Astrocyte (in vitro differentiated cells and primary cell): ENCODE results near the gene FAM83D. TPM values are rescaled to one million over a fixed set of nuclear protein-coding genes. Genes with fewer than 3 reads are reported as not detected.
A peak's percentile ranks its signal among the peaks of the same experiment; 100 is the strongest.

ENCODE experiments used
- DNase-seq: peaks from one replicate; pipeline ENCODE4 v3.0.0-alpha.2; 2010; ENCODE audit warnings: low read depth
- FAIRE-seq: peaks from 2 replicates; lab custom pipeline; 2011; peaks lifted over from hg19 to GRCh38; lab: Jason Lieb, UNC
- H2AFZ ChIP-seq: 2 replicates; pipeline ENCODE4 v1.6.0; 2012; ENCODE audit warnings: low read depth, low read length, inconsistent platforms
- H3K27ac ChIP-seq: 2 replicates; pipeline ENCODE4 v1.5.1; 2011; ENCODE audit warnings: low read depth, low read length, inconsistent platforms
- H3K27me3 ChIP-seq: 2 replicates; pipeline ENCODE4 v1.6.0; 2011; ENCODE audit warnings: low read length, inconsistent platforms; ENCODE audit not compliant: insufficient read depth
- H3K36me3 ChIP-seq: 2 replicates; pipeline ENCODE4 v1.5.1; 2011; ENCODE audit warnings: low read length, inconsistent platforms; ENCODE audit not compliant: insufficient read depth
- H3K4me1 ChIP-seq: 2 replicates; pipeline ENCODE4 v1.5.1; 2011; ENCODE audit warnings: low read length, inconsistent platforms; ENCODE audit not compliant: insufficient read depth
- H3K4me2 ChIP-seq: 2 replicates; pipeline ENCODE4 v1.6.0; 2012; ENCODE audit warnings: low read length, inconsistent platforms
- H3K4me3 ChIP-seq: 2 replicates; pipeline ENCODE4 v1.5.1; 2011; ENCODE audit warnings: low read depth, mild to moderate bottlenecking, low read length, inconsistent platforms; ENCODE audit not compliant: insufficient read depth
- H3K79me2 ChIP-seq: 2 replicates; pipeline ENCODE4 v1.6.0; 2012; ENCODE audit warnings: mild to moderate bottlenecking, low read length, inconsistent platforms; ENCODE audit not compliant: insufficient read depth
- H3K9ac ChIP-seq: 2 replicates; pipeline ENCODE4 v1.6.0; 2012; ENCODE audit warnings: mild to moderate bottlenecking, low read length, inconsistent platforms
- H3K9me3 ChIP-seq: 2 replicates; pipeline ENCODE4 v1.5.1; 2012; ENCODE audit warnings: low read depth, mild to moderate bottlenecking, low read length, inconsistent platforms; ENCODE audit not compliant: insufficient read depth
- H4K20me1 ChIP-seq: 2 replicates; pipeline ENCODE4 v1.6.0; 2012; ENCODE audit warnings: low read length, inconsistent platforms; ENCODE audit not compliant: insufficient read depth
- H3K27ac Mint-ChIP-seq: one replicate; pipeline ENCODE4 v1.8.0; 2021; ENCODE audit warnings: mild to moderate bottlenecking, mixed read lengths; ENCODE audit not compliant: unreplicated experiment
- H3K27me3 Mint-ChIP-seq: one replicate; pipeline ENCODE4 v1.8.0; 2021; ENCODE audit warnings: low read depth, mixed read lengths; ENCODE audit not compliant: unreplicated experiment
- H3K36me3 Mint-ChIP-seq: one replicate; pipeline ENCODE4 v1.8.0; 2021; ENCODE audit warnings: low read depth, mixed read lengths; ENCODE audit not compliant: unreplicated experiment
- H3K4me1 Mint-ChIP-seq: one replicate; pipeline ENCODE4 v1.8.0; 2021; ENCODE audit warnings: low read depth, mixed read lengths; ENCODE audit not compliant: unreplicated experiment
- H3K4me3 Mint-ChIP-seq: one replicate; pipeline ENCODE4 v1.8.0; 2021; ENCODE audit warnings: mild to moderate bottlenecking, moderate library complexity, mixed read lengths; ENCODE audit not compliant: unreplicated experiment
- H3K9me3 Mint-ChIP-seq: one replicate; pipeline ENCODE4 v1.8.0; 2021; ENCODE audit warnings: mild to moderate bottlenecking, mixed read lengths; ENCODE audit not compliant: unreplicated experiment
- EZH2 ChIP-seq: IDR thresholded peaks from 2 replicates; pipeline ENCODE4 v1.6.1; 2012; ENCODE audit warnings: mild to moderate bottlenecking, low read length, inconsistent platforms; ENCODE audit not compliant: insufficient read depth
- total RNA-seq: library from RNA; stranded (reverse); gene quantifications from 2 replicates; pipeline ENCODE4 v1.2.1, GENCODE V29; 2021
- TF ChIP-seq, protein P1 (sequence below): IDR thresholded peaks from 2 replicates; pipeline ENCODE4 v1.5.1; 2011; ENCODE audit warnings: low read depth, mild to moderate bottlenecking, inconsistent platforms, low read length, moderate library complexity; ENCODE audit not compliant: insufficient read depth

The FAM83D gene
- total RNA-seq, 1 donor from 2014 or later = 3.3 TPM

DNA sequence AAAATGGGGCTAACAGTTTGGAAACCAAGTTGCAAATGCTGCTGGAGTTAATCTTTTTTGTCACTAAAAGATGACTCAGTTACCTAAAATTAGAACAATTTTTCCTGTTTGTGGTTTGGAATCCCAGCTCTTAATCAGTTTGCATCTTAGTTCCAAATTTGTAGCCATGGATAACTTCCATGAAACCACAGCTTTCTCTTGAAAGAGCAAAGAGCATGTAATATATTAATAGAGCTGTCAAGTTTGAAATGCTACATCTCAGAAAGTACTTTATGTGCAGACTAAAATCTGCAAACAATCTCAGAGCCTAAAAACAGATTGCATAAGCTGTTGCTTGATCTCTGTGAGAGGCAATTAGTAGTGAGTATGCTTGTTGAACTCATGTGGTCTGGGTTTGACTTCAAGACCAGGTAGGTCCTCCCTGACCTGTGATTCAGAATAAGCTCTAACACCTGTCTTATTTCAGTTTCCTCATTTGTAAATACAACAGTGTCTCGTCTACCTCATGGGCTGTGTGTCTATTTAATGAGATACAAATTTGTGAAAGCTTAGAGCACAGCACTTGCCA, 59.5 kb downstream of the FAM83D start:
- no peak overlapping the region for H3K27ac ChIP-seq
- peaks cover 28% of the 10 kb centered on the region for H3K4me1 Mint-ChIP-seq
- TF ChIP-seq EZH2 = no peak
- TF ChIP-seq, protein P1, sequence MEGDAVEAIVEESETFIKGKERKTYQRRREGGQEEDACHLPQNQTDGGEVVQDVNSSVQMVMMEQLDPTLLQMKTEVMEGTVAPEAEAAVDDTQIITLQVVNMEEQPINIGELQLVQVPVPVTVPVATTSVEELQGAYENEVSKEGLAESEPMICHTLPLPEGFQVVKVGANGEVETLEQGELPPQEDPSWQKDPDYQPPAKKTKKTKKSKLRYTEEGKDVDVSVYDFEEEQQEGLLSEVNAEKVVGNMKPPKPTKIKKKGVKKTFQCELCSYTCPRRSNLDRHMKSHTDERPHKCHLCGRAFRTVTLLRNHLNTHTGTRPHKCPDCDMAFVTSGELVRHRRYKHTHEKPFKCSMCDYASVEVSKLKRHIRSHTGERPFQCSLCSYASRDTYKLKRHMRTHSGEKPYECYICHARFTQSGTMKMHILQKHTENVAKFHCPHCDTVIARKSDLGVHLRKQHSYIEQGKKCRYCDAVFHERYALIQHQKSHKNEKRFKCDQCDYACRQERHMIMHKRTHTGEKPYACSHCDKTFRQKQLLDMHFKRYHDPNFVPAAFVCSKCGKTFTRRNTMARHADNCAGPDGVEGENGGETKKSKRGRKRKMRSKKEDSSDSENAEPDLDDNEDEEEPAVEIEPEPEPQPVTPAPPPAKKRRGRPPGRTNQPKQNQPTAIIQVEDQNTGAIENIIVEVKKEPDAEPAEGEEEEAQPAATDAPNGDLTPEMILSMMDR = no peak
- peaks cover 3% of the 10 kb centered on the region for H3K36me3 ChIP-seq
- H3K36me3 Mint-ChIP-seq = peaks cover 5% of the 10 kb centered on the region
- peak overlapping the region; percentile 31 for H3K4me3 Mint-ChIP-seq
- no peak overlapping the region for H3K9ac ChIP-seq
- DNase-seq (peak; percentile 93), FAIRE-seq (peak; percentile 97)
- H3K79me2 ChIP-seq = peaks cover 3% of the 10 kb centered on the region
- no peak overlapping the region for H3K4me3 ChIP-seq
- no peaks in the 10 kb centered on the region for H3K27me3 Mint-ChIP-seq
- no peaks in the 10 kb centered on the region for H3K9me3 Mint-ChIP-seq
- no peak overlapping the region for H2AFZ ChIP-seq
- H3K27ac Mint-ChIP-seq = peak overlapping the region; percentile 83
- H3K4me1 ChIP-seq = peaks cover 16% of the 10 kb centered on the region
- H3K27me3 ChIP-seq = no peaks in the 10 kb centered on the region
- peaks cover 39% of the 10 kb centered on the region for H4K20me1 ChIP-seq
- no peaks in the 10 kb centered on the region for H3K9me3 ChIP-seq
- peak overlapping the region; percentile 63 for H3K4me2 ChIP-seq

DNA sequence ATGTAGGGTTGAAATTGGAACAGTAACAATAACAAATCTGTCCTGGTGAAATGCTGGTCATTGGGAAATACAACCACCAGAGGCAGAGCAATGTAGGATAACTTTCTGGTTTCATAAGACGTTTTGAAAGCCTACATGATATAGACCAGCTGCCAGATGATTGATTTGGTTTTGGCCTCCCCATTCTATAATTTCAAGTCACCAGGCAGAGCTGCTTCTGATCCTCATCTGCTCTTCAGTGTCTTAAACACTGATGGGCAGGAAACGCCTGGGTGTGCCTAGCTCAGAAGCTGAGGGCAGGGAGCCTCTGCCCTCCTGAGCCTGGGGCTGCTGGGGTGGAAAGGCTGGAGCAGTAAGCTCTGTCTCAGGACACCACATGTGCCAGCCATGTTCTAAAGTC, 60.4 kb downstream of the FAM83D start:
- Histone ChIP-seq H3K4me3 (no peak overlapping the region), H3K9ac (no peak overlapping the region), H3K79me2 (no peaks in the 10 kb centered on the region), H3K4me1 (peaks cover 16% of the 10 kb centered on the region), H3K4me2 (no peak overlapping the region), H3K27me3 (no peaks in the 10 kb centered on the region), H3K9me3 (no peaks in the 10 kb centered on the region), H3K36me3 (peaks cover 3% of the 10 kb centered on the region), H4K20me1 (peaks cover 35% of the 10 kb centered on the region), H3K27ac (no peak overlapping the region), H2AFZ (no peak overlapping the region)
- no peak for FAIRE-seq
- H3K36me3 Mint-ChIP-seq = peaks cover 5% of the 10 kb centered on the region
- peak overlapping the region; percentile 66 for H3K27ac Mint-ChIP-seq
- H3K4me1 Mint-ChIP-seq = peaks cover 26% of the 10 kb centered on the region
- no peak overlapping the region for H3K4me3 Mint-ChIP-seq
- no peaks in the 10 kb centered on the region for H3K9me3 Mint-ChIP-seq
- TF ChIP-seq, protein P1 = no peak
- no peak for TF ChIP-seq EZH2
- H3K27me3 Mint-ChIP-seq = no peaks in the 10 kb centered on the region
- DNase-seq = no peak

DNA sequence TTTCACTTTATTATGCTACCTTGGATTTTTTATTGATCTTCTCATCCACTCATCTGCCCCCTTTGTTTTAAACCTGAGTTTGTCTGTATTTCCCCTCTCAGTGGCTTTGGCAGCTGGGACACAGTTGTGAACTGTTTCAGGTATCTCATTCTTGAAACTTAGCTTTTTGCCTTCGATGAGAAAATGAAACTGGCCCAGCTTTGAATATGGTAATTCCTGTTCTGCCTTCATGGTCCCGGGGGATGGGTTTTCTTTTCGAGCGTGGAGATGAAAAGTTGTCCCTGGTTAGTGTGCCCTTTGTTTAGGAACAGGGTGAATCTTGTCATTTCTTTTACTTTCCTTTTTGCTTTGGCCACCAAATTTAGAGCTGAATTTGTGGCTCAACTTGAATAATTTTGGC, 61.6 kb downstream of the FAM83D start:
- no peak for FAIRE-seq
- H3K36me3 ChIP-seq = peaks cover 3% of the 10 kb centered on the region

More for the DNA sequence above, 61.6 kb downstream of the FAM83D start:
- no peak overlapping the region for H3K27ac Mint-ChIP-seq
- Histone ChIP-seq H3K4me3 (no peak overlapping the region), H3K4me2 (no peak overlapping the region), H3K27me3 (no peaks in the 10 kb centered on the region), H3K9me3 (no peaks in the 10 kb centered on the region), H3K27ac (no peak overlapping the region), H3K9ac (no peak overlapping the region), H3K79me2 (no peaks in the 10 kb centered on the region), H3K4me1 (peaks cover 11% of the 10 kb centered on the region), H2AFZ (no peak overlapping the region), H4K20me1 (peaks cover 26% of the 10 kb centered on the region)
- DNase-seq = no peak
- no peaks in the 10 kb centered on the region for H3K27me3 Mint-ChIP-seq
- TF ChIP-seq, protein P1 = no peak
- TF ChIP-seq EZH2 = no peak
- peaks cover 19% of the 10 kb centered on the region for H3K4me1 Mint-ChIP-seq
- H3K4me3 Mint-ChIP-seq = no peak overlapping the region
- H3K36me3 Mint-ChIP-seq = peaks cover 5% of the 10 kb centered on the region
- no peaks in the 10 kb centered on the region for H3K9me3 Mint-ChIP-seq
